Cardiac muscle cell (in vitro differentiated cells and primary cell): ENCODE results near the gene CACNA1C. TPM values are rescaled to one million over a fixed set of nuclear protein-coding genes. Genes with fewer than 3 reads are reported as not detected.
A peak's percentile ranks its signal among the peaks of the same experiment; 100 is the strongest.

Experiments used
- DNase-seq, 2 donors: peaks; one replicate each; pipeline versions ENCODE4 v3.0.0 to v3.0.0-alpha.2; 2010 to 2017; ENCODE audit warnings: low read depth in 1 of 2, low spot score in 1 of 2
- H3K27ac ChIP-seq: fragments of 200-600 bp; sonication (generic); 2 replicates; pipeline ENCODE4 v1.5.1; 2016
- H3K27me3 ChIP-seq: fragments of 200-600 bp; sonication (generic); 2 replicates; pipeline ENCODE4 v1.6.0; 2016; ENCODE audit warnings: control low read depth
- H3K36me3 ChIP-seq: fragments of 200-600 bp; sonication (generic); 2 replicates; pipeline ENCODE4 v1.5.1; 2016; ENCODE audit warnings: control low read depth
- H3K4me1 ChIP-seq: fragments of 200-600 bp; sonication (generic); 2 replicates; pipeline ENCODE4 v1.8.1; 2017; ENCODE audit warnings: low read depth, mild to moderate bottlenecking, mixed run types
- H3K4me3 ChIP-seq: fragments of 200-600 bp; sonication (generic); 2 replicates; pipeline ENCODE4 v1.5.1; 2016; ENCODE audit warnings: mild to moderate bottlenecking
- H3K9me3 ChIP-seq: fragments of 200-600 bp; sonication (generic); 2 replicates; pipeline ENCODE4 v1.5.1; 2017; ENCODE audit warnings: low read depth, mild to moderate bottlenecking, control low read depth
- polyA plus RNA-seq: library from polyadenylated mRNA; unstranded; fragments of >200 nt; fragmentation: Nextera tagmentation; extraction: Ambion mirVana; gene quantifications from 2 replicates; pipeline ENCODE4 v1.2.1, GENCODE V29; 2016
- total RNA-seq: library from RNA; depleted of rRNA; stranded (reverse); fragments of >200 nt; gene quantifications from 2 replicates; pipeline ENCODE4 v1.2.3, GENCODE V29; 2016
- TF ChIP-seq, protein P1 (sequence below): IDR thresholded peaks from 2 replicates; pipeline ENCODE4 v1.5.1; 2012; ENCODE audit warnings: low read depth, mild to moderate bottlenecking, low read length

CACNA1C gene
- total and polyA plus RNA-seq, 2 experiments from 2014 or later, result 40.8 to 77.8 TPM

DNA sequence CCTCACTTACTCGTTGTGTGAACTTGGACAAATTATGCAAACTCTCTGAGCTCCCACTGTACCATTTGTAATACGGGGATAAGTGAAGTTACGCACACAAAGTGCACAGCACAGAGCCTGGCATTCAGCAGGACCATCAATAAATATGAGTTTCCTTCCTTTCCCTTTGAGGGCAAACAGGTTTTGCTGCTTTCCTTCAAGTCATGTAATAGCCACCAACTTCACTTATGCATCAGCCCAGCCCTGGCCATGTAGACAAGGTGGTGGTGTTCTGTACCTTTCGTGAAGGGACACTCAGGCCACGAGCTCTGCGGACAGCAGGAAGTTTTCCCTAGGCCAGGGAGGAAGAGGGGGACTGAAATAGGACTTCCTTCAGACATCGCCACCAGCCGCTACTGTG, 272.7 kb downstream of the CACNA1C start:
- no peaks in the 10 kb centered on the region for H3K36me3 ChIP-seq

DNA sequence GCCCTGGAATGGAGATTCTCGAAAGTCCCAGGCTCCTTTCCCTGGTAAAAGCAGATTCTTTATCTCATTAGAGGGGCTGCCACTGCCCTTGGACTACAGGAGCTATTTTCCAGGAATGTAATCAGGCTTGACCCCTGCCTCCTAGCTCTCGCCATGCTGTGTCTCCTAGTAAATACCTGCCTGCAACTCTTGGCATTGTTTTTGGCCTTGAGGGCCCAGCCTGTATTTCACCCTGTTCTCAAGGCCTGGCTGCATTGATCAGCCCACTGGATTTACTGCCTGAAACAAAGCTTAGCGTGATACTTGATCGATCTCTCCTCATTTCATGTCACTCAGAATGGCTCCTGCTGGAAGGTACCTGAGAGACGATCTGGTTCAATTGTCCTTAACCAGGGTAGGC, 273.7 kb downstream of the CACNA1C start:
- Histone ChIP-seq H3K4me1 (peaks cover 39% of the 10 kb centered on the region), H3K9me3 (no peaks in the 10 kb centered on the region), H3K36me3 (no peaks in the 10 kb centered on the region), H3K27ac (peak overlapping the region; percentile 73), H3K27me3 (no peaks in the 10 kb centered on the region), H3K4me3 (no peak overlapping the region)
- TF ChIP-seq, protein P1, sequence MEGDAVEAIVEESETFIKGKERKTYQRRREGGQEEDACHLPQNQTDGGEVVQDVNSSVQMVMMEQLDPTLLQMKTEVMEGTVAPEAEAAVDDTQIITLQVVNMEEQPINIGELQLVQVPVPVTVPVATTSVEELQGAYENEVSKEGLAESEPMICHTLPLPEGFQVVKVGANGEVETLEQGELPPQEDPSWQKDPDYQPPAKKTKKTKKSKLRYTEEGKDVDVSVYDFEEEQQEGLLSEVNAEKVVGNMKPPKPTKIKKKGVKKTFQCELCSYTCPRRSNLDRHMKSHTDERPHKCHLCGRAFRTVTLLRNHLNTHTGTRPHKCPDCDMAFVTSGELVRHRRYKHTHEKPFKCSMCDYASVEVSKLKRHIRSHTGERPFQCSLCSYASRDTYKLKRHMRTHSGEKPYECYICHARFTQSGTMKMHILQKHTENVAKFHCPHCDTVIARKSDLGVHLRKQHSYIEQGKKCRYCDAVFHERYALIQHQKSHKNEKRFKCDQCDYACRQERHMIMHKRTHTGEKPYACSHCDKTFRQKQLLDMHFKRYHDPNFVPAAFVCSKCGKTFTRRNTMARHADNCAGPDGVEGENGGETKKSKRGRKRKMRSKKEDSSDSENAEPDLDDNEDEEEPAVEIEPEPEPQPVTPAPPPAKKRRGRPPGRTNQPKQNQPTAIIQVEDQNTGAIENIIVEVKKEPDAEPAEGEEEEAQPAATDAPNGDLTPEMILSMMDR, result no peak
- peak in 1 of 2 donors; percentile 36 for DNase-seq

More for the DNA sequence above, 272.7 kb downstream of the CACNA1C start:
- Histone ChIP-seq H3K27me3 (no peaks in the 10 kb centered on the region), H3K4me3 (no peak overlapping the region), H3K9me3 (no peaks in the 10 kb centered on the region), H3K4me1 (peaks cover 39% of the 10 kb centered on the region), H3K27ac (peak overlapping the region; percentile 73)
- DNase-seq, result no peak
- TF ChIP-seq, protein P1, result no peak

GRCh38 chr12:2328661-2329060, 275.9 kb downstream of the CACNA1C start:
- H3K9me3 ChIP-seq, result no peaks in the 10 kb centered on the region
- TF ChIP-seq, protein P1, result no peak
- H3K4me1 ChIP-seq, result peaks cover 25% of the 10 kb centered on the region
- H3K27ac ChIP-seq, result no peak overlapping the region
- no peak overlapping the region for H3K4me3 ChIP-seq
- no peaks in the 10 kb centered on the region for H3K27me3 ChIP-seq
- DNase-seq, result no peak
- no peaks in the 10 kb centered on the region for H3K36me3 ChIP-seq

DNA sequence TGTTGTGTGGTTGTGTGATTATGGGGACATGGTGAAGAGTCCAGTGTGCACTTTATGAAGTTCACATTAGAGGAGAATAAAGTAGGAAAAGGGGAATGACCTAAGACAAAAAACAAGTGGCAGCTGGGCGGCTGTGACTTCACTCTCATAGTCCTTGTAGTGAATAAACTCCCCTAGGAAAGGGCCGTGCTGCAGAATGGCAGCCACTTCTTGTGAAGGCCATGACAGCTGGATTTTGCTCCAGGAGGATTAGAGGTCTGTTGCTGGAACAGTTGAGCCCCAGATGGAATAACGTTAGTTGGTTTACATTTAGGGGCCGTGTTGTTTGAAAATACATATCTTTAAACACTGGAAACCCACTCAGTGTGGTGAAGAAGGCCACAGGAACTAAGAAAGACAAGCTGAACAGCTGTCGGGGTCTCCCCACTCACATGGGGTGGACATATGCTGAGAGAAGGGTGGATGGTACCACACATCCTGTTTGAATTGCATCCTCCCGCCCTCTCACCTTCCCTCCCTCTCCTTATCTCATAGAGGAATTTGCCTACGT, 276.9 kb downstream of the CACNA1C start:
- H3K27me3 ChIP-seq, result no peaks in the 10 kb centered on the region
- no peak overlapping the region for H3K27ac ChIP-seq
- no peak overlapping the region for H3K4me3 ChIP-seq
- H3K36me3 ChIP-seq, result no peaks in the 10 kb centered on the region
- TF ChIP-seq, protein P1, result no peak
- H3K4me1 ChIP-seq, result peaks cover 16% of the 10 kb centered on the region
- no peak for DNase-seq
- no peaks in the 10 kb centered on the region for H3K9me3 ChIP-seq

DNA sequence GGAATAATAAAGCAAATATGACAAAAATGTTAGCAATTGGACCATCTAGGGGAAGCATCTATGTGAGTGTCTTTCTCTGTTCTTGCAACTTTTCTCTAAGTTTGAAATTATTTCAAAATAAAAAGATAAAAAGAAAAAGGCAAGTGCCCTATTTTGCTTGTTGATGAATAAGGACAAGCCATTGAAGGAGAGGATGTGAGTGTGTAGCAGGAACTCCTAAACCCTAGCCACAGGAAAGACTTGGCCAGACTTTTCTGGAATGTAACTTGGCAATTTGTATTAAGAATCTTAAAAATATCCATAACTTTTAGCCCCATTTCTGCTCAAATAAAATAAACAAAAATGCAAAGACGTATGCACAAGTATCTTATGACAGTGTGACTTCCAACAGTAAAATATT, 279.4 kb downstream of the CACNA1C start:
- peak in 1 of 2 donors; percentile 50 for DNase-seq

More for the DNA sequence above, 279.4 kb downstream of the CACNA1C start:
- H3K36me3 ChIP-seq, result no peaks in the 10 kb centered on the region
- H3K9me3 ChIP-seq, result no peaks in the 10 kb centered on the region
- TF ChIP-seq, protein P1, result no peak
- peaks cover 23% of the 10 kb centered on the region for H3K4me1 ChIP-seq
- no peaks in the 10 kb centered on the region for H3K27me3 ChIP-seq
- H3K27ac ChIP-seq, result no peak overlapping the region
- no peak overlapping the region for H3K4me3 ChIP-seq
